HL-60 (cell line): ENCODE data around the gene FAM227B.

Experiments used
- DNase-seq, 2 experiments: peaks; one replicate each; pipeline ENCODE4 v3.0.0-alpha.2; 2010 to 2020; ENCODE audit warnings: low read depth in 1 of 2, low spot score in 1 of 2
- H3K27ac ChIP-seq: fragments of 250-450 bp; sonication (Bioruptor Pico); replicated peaks from 2 replicates; pipeline ENCODE4 v1.5.1; 2020; ENCODE audit warnings: mild to moderate bottlenecking, moderate library complexity
- H3K27me3 ChIP-seq: fragments of 250-450 bp; sonication (Bioruptor Pico); 2 replicates; pipeline ENCODE4 v1.5.1; 2021; ENCODE audit warnings: mild to moderate bottlenecking, moderate library complexity; ENCODE audit not compliant: insufficient read depth, poor library complexity, severe bottlenecking
- H3K4me3 ChIP-seq: replicated peaks from 2 replicates; pipeline ENCODE4 v1.5.1; 2011; ENCODE audit warnings: mild to moderate bottlenecking, control low read depth, low read length; ENCODE audit not compliant: insufficient read depth
- CTCF ChIP-seq: IDR thresholded peaks from one replicate; pipeline ENCODE4 v1.5.1; 2011; ENCODE audit warnings: low read length, control low read depth, inconsistent platforms; ENCODE audit not compliant: insufficient read depth
- GABPA ChIP-seq: IDR thresholded peaks from 2 replicates; pipeline ENCODE4 v1.6.1; 2012; ENCODE audit warnings: low read depth
- POLR2AphosphoS5 ChIP-seq: IDR thresholded peaks from 2 replicates; pipeline ENCODE4 v1.6.1; 2012; ENCODE audit warnings: low read depth
- SPI1 ChIP-seq: IDR thresholded peaks from 2 replicates; pipeline ENCODE4 v1.6.1; 2012; ENCODE audit warnings: low read depth, mild to moderate bottlenecking, borderline replicate concordance
- TF ChIP-seq, protein P1 (sequence below): IDR thresholded peaks from 2 replicates; pipeline ENCODE4 v1.6.1; 2012; ENCODE audit warnings: low read depth; ENCODE audit not compliant: insufficient replicate concordance

Gene FAM227B

DNA sequence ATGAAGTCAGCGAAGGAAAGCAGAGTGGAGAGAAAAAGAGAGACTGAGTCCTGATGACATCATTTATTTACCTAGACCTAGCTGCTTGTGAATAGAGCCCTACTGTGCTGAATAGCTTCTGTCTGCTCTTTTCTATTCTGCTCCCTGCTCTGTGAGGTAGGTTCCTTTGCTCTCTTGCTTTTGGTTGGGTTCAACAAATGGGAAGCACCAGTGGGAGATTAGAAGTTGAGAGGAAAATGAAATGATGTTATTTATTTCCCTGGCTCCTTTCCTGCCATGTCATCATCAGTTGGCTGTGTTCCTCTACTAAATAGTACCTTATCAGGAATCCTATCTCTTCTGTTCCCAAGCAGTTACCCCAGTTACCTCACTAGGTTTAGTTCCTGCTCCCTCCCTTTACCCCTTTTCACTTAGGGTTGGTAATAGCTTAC, 23.8 kb upstream of the FAM227B start:
- no peak for TF ChIP-seq SPI1
- TF ChIP-seq POLR2AphosphoS5: no peak
- TF ChIP-seq, protein P1, sequence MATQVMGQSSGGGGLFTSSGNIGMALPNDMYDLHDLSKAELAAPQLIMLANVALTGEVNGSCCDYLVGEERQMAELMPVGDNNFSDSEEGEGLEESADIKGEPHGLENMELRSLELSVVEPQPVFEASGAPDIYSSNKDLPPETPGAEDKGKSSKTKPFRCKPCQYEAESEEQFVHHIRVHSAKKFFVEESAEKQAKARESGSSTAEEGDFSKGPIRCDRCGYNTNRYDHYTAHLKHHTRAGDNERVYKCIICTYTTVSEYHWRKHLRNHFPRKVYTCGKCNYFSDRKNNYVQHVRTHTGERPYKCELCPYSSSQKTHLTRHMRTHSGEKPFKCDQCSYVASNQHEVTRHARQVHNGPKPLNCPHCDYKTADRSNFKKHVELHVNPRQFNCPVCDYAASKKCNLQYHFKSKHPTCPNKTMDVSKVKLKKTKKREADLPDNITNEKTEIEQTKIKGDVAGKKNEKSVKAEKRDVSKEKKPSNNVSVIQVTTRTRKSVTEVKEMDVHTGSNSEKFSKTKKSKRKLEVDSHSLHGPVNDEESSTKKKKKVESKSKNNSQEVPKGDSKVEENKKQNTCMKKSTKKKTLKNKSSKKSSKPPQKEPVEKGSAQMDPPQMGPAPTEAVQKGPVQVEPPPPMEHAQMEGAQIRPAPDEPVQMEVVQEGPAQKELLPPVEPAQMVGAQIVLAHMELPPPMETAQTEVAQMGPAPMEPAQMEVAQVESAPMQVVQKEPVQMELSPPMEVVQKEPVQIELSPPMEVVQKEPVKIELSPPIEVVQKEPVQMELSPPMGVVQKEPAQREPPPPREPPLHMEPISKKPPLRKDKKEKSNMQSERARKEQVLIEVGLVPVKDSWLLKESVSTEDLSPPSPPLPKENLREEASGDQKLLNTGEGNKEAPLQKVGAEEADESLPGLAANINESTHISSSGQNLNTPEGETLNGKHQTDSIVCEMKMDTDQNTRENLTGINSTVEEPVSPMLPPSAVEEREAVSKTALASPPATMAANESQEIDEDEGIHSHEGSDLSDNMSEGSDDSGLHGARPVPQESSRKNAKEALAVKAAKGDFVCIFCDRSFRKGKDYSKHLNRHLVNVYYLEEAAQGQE: no peak
- no peak for TF ChIP-seq GABPA
- no peak for TF ChIP-seq CTCF
- Histone ChIP-seq H3K27me3 (no peaks in the 10 kb centered on the region), H3K27ac (no peak overlapping the region), H3K4me3 (no peak overlapping the region)
- DNase-seq: no peak

GRCh38 chr15:49637857-49638256, 17.2 kb upstream of the FAM227B start:
- TF ChIP-seq, protein P1: no peak
- TF ChIP-seq CTCF (no peak), GABPA (no peak), POLR2AphosphoS5 (no peak), SPI1 (no peak)
- Histone ChIP-seq H3K27me3 (no peaks in the 10 kb centered on the region), H3K4me3 (no peak overlapping the region), H3K27ac (no peak overlapping the region)
- no peak for DNase-seq

GRCh38 chr15:49628379-49628778, 7.8 kb upstream of the FAM227B start:
- no peak overlapping the region for H3K4me3 ChIP-seq
- no peak overlapping the region for H3K27ac ChIP-seq
- TF ChIP-seq SPI1 (no peak), GABPA (no peak), CTCF (no peak), POLR2AphosphoS5 (no peak)
- TF ChIP-seq, protein P1: no peak
- H3K27me3 ChIP-seq: no peaks in the 10 kb centered on the region
- no peak for DNase-seq
